DMS 273 (cell line): ENCODE measurements around the gene MRPL27.

Experiments
- DNase-seq: peaks from one replicate; lab custom pipeline; 2025; ENCODE audit not compliant: unreplicated experiment; lab: John Stamatoyannopoulos, UW

MRPL27 gene

DNA sequence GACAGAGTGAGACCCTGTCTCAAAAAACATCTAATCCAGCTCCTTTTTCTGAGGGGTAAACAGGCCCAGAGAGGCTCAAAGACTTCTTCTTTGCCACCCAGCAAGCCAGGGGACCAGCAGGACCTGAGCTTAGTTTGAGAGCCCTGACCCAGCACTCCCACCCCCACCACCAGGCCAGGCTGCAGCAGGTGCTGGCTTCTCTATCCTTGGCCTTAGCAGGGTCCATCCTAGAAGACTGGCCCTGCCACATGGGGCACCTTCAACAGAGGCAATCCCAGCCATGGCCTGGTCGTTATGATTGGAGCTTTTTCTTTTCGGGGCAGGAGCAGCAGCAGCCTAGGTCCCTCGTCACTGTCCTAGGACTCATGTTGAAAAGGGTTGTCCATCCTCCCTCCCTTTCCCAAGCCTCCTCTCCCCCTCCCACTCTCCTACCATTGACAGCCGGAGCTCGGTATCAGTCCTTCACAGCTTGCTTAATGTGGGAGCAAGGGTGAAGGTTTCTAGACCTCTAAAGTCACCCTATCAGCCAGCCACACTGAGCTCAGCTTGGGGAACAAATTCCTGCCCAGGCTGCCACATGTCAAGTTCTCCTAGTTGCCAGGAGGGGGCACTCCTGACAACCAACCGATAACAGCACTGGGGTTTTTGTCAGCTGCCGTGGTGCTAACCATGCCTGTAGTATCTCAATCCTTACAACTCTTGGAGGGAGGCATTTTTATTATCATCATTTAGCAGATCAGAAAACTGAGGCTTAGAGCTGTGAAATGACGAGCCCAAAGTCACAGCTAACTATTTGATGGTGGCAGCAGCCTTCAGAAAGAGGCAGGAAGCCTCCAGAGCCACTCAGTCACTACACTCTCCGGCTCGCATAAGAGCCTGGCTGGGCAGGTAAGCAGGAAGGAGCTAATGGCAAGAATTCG, 11.2 kb downstream of the MRPL27 start:
- DNase-seq, result peak; percentile 82

DNA sequence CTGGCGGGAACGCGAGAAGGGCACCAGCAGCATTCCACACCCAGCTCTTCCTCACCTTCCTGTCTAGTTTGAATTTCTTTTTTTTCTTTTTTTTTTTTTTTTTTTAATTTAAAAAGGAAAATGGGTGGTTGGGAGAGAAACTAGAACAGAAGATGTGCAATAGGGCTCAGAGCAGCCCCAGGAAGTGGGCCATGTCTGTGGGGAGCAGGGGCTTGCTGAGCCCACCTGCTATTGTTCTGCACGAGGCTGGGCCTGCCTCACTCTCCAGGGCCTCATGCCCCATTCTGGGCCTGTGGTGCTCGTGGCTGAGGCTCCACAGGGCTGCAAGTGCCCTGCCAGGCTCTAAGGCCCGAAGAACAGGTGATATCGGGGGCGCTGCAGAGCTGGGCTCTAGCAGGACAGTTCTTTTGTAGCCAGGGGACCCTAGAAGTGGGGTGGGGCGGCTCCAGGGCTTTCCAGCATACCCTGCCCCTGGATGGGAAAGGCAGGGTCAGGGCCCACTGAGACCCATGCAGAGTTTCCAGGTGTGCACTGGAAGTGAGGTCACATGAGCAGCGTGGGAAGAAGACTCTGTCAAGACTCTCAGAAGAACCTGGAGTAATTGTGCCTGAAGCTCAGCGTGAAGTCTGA, 12.4 kb downstream of the MRPL27 start:
- DNase-seq, result no peak

DNA sequence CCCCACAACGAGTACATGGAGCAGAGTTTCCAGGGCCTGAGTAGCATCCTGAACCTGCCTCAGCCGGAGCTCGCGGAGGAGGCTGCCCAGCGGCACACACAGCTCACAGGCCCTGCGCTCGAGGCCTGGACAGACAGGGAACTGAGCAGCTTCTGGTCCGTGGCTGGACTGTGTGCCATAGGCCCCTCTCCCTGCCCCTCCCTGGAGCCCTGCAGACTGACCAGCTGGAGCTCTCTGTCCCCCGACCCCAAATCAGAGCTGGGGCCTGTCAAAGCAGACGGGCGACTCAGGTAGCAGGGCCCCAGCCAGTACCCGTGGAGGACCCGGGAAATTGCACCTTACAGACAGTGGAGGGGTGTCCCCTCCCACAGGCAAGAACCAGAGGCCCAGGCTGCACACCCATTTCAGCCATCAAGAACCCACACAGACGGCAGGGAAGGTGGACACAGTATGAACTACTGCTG, 13.0 kb downstream of the MRPL27 start:
- DNase-seq, result no peak

DNA sequence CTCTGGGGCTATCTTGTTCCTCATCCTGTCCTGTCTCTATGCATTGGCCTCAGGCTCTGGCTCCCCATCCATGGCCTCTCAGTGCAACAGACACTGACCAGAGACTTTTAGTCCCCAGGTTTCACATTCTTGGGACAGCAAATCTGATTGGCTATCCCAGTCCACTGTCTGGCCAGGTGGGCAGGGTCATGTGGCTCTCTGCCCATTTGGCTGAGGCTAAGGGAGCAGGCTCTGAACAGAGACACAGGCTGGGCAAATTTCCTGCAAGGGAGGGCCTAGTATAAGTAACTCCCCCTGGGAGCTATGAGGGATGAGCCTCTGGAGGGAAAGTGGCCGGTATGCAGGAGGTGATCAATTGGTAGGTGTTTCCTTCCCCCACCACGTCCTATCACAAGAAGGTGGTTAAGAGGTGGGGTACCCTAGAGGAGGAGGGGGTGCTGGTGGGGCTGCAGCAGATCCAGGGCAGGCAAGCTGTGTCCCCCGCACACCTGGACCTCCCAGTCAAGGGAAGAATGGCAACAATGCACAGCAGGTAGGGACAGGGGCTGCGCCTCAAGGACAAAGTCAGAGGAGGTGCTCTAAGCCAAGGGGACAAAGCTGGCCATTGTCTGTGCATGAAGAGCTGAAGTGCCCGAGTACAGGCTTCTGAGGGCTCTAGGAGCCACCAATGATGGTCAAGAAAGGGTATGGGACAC, 13.8 kb downstream of the MRPL27 start:
- DNase-seq, result no peak

DNA sequence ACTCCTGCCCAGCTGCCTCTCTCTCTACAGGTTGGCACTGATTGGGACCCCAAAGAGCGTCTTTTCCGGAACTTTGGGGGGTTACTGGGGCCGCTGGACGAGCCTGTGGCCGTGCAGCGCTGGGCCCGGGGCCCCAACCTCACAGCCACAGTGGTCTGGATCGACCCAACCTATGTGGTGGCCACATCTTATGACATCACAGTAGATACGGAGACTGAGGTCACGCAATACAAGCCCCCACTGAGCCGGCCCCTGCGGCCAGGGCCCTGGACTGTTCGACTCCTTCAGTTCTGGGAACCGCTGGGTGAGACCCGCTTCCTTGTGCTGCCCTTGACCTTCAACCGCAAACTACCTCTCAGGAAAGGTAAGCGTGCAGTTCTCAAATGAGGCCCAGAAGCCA, 14.8 kb downstream of the MRPL27 start:
- DNase-seq, result no peak

DNA sequence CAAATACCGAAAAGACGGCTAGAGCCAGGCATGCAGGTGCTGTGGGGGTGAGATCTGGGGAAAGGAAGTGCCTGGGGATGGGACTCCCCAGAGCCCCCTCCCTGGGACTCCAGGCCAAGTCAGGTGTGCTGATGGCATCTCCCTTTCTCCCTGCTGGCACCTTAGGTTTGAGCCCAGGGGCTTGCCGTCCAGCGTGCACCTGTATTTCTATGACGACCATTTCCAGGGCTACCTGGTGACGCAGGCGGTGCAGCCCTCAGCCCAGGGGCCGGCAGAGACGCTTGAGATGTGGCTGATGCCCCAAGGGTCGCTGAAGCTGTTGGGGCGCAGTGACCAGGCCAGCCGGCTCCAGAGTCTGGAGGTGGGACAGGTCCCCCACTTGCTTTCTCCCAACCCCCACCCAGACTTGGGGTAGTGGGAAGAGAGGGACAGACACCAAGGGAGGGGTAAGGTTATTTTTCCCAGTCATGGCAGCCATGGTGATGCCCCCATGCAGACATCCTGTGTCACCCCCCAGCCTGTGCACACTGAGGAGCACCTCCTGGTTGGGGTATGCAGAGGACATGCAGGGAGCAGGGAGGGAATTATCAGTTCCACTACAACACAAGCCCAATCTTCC, 16.0 kb downstream of the MRPL27 start:
- DNase-seq, result no peak

DNA sequence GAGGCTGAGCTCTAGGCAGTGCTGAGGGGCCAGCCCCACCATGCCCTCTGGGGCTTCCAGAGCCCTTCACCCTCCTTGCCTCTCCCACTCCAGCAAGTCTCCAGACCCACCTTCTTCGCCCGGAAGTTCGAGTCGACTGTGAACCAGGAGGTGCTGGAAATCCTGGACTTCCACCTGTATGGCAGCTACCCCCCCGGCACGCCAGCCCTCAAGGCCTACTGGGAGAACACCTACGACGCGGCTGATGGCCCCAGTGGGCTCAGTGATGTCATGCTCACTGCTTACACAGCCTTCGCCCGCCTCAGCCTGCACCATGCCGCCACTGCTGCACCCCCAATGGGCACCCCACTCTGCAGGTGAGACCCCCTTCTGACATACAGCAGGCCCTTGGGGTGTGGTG, 16.6 kb downstream of the MRPL27 start:
- DNase-seq, result no peak

DNA sequence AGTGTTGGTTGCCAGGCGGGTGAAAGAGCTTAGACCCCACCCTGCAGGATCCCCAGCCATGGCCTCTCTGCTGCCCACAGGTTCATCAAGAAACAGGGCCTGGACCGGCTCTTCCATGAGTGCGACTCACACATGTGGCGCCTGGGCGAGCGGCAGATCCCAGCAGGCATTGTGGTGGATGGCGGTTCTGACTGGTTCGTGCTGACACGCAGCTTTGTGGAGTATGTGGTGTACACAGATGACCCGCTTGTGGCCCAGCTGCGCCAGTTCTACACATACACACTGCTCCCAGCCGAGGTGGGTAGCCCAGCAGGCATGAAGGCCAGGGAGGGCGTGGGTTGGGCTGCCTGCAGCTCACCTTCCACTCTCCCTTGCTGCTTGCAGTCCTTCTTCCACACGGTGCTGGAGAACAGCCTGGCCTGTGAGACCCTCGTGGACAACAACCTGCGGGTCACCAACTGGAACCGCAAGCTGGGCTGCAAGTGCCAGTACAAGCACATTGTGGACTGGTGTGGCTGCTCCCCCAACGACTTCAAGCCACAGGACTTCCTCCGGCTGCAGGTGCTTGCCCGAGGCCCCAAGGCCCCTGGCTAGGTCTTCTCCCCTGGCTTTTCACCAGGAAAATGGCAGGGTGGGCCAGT, 17.2 kb downstream of the MRPL27 start:
- no peak for DNase-seq

DNA sequence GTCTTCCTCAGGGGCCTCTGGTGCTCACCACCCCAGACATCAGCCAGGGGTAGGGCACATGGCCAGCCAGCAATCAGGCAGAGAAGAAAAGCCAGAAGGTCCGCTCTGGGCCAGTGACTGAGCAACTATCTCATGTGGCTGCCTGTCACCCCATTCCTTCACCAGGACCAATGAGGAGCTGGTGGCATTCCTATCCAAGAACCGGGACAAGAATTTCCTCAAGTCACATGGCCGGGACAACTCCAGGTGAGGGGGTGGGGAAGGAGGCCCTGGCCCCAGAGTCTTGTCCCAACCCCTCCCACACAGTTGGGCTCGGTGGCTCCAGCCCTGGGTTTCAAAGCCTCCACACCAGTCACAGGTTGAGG, 17.7 kb downstream of the MRPL27 start:
- DNase-seq, result no peak

DNA sequence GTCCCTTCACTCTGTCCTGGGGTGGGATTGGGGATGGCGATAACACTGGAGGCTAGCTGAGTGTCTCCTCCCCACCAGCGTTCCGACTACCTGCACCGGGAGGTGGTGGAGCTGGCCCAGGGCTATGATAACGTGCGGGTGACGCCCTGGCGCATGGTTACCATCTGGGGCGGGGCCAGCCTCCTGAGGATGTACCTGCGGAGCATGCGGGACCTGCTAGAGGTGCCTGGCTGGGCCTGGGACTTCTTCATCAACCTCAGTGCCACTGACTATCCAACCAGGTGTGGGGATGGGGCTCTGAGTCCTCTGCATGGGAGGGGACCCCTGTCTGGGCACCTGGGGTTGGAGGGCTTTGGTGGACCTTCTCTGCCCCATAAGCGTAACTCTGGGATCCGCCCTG, 18.2 kb downstream of the MRPL27 start:
- no peak for DNase-seq

DNA sequence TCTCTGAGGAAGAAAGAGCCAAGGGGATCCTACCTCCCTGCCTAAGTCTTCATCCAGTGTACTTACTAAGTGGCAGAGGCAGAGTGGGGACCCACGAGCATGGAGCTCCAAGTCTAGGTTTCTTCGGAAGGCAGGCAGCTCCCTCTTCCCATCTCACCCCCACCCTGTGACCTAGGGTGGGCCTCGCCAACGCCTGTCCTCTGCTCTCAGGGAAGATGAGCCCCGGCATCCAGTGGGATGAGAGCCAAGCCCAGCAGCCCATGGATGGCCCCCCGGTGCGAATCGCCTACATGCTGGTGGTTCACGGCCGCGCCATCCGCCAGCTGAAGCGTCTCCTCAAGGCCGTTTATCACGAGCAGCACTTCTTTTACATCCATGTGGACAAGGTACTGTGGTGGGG, 18.8 kb downstream of the MRPL27 start:
- DNase-seq, result no peak

DNA sequence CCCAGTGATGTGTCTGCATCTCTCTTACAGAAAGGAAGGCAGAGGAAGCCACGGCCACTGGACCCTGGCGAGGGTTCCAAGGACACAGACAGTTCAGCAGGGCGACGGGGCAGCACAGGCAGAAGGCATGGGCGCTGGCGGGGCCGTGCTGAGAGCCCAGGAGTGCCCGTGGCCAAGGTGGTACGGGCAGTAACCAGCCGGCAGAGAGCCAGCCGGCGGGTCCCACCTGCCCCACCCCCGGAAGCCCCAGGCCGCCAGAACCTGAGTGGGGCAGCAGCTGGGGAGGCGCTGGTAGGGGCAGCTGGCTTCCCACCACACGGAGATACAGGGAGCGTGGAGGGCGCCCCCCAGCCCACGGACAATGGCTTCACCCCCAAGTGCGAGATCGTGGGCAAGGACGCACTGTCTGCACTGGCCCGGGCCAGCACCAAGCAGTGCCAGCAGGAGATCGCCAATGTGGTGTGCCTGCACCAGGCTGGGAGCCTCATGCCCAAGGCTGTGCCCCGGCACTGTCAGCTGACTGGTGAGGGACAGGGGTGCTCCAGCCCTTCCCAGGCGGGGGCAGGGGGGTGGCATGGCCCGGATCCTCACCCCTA, 19.3 kb downstream of the MRPL27 start:
- no peak for DNase-seq

DNA sequence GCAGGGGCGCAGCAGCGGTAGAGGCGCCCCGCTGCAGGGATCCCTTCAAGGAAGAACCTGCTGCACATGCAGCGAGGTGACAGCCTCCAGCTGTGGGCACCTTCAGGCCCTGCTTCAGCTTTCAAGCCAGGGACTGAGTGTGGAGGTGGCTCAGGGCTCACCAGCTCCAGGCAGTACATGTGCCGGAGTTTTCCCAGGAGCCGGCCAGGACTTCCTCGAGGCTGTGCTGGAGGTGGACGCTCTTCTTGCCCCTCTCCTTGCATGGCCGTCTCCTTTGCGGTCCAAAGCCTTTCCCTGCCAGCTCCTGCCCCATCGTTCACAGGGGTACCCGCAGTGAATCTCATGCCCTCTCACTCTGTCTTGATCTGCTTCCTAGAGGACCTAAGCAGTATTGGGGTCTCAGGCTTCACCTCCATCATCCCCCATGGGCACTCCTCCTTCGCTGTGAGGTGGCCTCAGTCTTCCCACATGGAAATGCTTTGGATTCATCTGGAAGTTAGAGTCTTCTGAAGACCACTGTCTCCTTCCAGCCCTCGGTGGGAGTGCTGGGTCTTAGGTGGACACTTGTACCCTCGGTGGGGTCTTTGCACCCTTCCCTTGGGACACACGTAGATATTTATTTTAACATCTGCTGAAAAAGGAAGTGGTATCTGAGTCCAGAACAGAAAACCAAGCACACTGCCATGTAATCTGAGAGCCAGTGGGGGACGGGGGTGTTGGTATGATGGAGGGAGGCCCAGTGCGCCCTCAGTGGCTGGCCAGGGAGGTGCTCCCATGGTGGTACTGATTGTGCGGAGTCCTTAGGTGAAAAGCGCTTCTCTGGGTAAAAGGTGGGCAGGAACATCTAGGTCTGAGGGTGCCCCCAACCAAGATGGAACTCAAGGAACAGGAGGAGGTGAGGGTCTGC, 20.0 kb downstream of the MRPL27 start:
- no peak for DNase-seq

DNA sequence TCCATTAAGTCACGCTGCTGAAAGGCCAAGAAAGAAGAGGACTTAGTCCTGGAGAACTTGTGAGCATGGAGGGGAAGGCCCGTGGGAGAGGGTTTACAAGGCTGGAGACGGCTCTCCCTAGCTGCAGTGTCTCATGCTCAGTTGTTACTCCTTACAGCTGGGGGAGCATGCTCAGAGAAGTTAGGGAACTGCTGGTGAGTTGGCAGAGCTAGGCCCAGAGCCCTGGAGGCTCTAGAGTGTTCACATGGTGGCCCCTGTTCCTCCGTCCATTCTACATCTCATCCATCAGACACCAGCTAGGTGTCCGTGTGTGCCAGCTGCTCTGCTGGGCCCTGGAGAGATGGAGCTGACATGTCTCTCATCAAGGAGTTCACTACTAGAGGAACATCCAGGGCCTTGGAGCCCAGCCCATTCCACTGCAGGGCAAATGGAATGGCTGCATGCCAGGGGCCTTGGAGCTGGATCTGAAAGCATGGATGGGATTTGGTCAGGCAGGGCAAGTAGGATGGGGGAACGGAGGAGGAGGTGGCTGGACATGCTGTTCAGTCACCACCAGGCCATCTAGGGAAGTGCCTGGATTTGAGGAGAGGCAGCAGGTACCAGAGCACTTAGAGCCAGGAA, 20.8 kb downstream of the MRPL27 start:
- DNase-seq, result peak; percentile 45

DNA sequence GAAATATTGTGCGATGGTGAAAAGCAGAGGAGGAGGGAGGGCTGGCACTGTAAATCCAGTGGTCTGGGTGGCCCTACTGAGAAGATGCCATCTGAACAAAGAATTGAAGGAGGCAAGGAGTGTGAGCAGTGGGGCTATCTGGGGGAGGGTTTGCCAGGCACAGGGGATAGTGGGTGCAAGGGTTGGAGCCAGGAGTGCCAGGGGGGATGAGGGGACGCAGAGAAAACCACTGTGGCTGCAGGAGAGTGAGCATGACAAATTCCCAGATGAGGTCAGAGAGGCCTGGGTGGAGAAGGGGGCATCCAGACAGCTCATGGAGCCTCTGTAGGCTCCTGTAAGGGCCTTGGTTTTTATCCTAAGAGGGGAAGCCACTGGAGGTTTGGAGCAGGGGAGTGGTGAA, 22.3 kb downstream of the MRPL27 start:
- DNase-seq, result no peak

DNA sequence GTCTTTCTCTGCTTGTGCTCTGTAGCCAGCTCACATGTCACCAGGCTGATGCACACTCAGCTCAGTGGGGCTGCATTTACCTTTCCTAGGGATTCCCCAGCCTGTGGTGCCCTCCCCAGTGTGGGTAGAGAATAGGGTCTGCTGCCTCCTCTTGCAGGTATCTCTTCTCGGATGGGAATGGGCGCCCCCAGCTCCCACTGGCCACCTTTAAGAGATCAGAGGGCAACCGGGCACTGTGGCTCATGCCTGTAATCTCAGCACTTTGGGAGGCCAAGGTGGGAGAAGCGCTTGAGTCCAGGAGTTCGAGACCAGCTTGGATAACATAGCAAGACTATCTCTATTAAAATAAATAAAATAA, 23.8 kb downstream of the MRPL27 start:
- DNase-seq, result no peak

DNA sequence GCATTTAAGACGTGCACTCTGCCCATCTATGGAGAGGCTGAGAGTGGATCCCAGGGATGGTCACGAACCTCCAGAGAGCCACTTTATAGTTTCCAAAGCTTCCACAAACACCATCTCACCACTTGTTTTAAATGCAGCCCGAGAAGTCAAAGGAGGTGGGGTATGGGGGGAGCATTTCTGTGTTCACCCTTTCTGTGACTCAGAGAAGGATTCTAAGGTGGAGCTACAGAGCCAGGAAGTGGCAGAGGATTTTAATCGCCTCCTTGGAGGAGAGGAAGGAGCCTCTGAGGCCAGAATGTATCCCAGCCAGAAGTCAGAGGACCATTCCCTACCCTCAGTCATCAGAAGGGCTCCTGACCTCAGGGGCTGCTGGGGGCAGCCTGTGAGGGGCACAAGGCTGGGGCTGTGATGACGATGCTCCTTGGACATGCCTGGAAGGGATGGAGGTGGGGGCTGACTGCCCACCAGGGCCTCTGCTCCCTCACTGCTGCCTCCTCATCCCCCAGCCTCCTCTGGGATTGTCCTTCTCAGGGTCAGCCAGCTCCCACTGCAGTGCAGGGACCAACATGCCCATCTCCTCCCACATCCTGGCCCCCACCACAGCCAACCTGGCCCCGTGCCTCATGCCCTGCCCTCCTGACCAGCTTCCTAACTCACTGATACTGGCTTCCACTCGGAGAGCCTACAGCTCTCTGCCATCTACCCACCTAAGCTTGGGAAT, 24.3 kb downstream of the MRPL27 start:
- no peak for DNase-seq

DNA sequence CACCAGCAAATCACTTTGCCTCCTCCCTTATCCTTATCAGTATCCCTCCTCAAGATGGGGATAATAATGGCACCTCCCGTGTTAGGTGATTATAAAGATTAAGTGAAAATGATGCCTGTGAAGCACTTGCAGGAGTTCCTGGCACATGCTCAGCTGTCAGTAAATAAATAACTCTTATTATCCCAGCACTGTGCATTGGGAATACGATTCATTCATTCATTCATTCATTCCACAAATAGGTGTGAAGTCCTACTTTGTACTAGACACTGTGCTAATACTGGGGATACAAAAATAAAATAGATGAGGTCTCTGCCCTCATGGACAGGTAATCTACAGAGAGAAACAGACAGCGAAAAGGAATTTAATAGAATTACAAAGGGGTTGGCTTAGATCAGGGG, 25.1 kb downstream of the MRPL27 start:
- no peak for DNase-seq
